ENCODE measurements around the gene SDK1. TPM values are rescaled to one million over a fixed set of nuclear protein-coding genes. Genes with fewer than 3 reads are reported as not detected.
A peak's percentile ranks its signal among the peaks of the same experiment; 100 is the strongest.

The SDK1 gene
- 225 TPM for total RNA-seq (ENCODE audit: unreplicated experiment)
- long read RNA-seq, partial matches to known transcripts, result 7 of 25 reads
- long read RNA-seq, other reads (novel, unspliced or antisense), result 17 of 25 reads

GRCh38 chr7:3300651-3301448, at the start of gene SDK1:
TSS of gene SDK1 (plus strand) at chr7:3301252. CDS start at chr7:3301587, 335 bp downstream.
- Mint-ChIP-seq H3K27me3 (ENCODE audit: unreplicated experiment) (peaks cover 16% of the 10 kb centered on the region), H3K36me3 (ENCODE audit: unreplicated experiment) (no peaks in the 10 kb centered on the region), H3K27ac (ENCODE audit: unreplicated experiment) (peak within 1 kb of the TSS; percentile 95), H3K4me1 (ENCODE audit: low read depth, unreplicated experiment) (peaks cover 20% of the 10 kb centered on the region), H3K9me3 (ENCODE audit: unreplicated experiment) (peaks cover 22% of the 10 kb centered on the region), H3K4me3 (ENCODE audit: unreplicated experiment) (peak within 1 kb of the TSS; percentile 92)
- TF ChIP-seq CTCF (IDR thresholded peaks at IDR 0.05; ENCODE audit: partially characterized antibody, unreplicated experiment), result peak; percentile 96
- peak; percentile 96 for DNase-seq

GRCh38 chr7:3254718-3255117, 46.3 kb upstream of the SDK1 start:
- Mint-ChIP-seq H3K27me3 (ENCODE audit: unreplicated experiment) (peaks cover 5% of the 10 kb centered on the region), H3K4me3 (ENCODE audit: unreplicated experiment) (no peak overlapping the region), H3K36me3 (ENCODE audit: unreplicated experiment) (peaks cover 6% of the 10 kb centered on the region), H3K27ac (ENCODE audit: unreplicated experiment) (no peak overlapping the region), H3K9me3 (ENCODE audit: unreplicated experiment) (peaks cover 2% of the 10 kb centered on the region), H3K4me1 (ENCODE audit: low read depth, unreplicated experiment) (peaks cover 8% of the 10 kb centered on the region)
- no peak for DNase-seq
- TF ChIP-seq CTCF (IDR thresholded peaks at IDR 0.05; ENCODE audit: partially characterized antibody, unreplicated experiment), result no peak

GRCh38 chr7:3259711-3260400, 41.2 kb upstream of the SDK1 start:
- TF ChIP-seq CTCF (IDR thresholded peaks at IDR 0.05; ENCODE audit: partially characterized antibody, unreplicated experiment), result no peak
- Mint-ChIP-seq H3K4me3 (ENCODE audit: unreplicated experiment) (no peak overlapping the region), H3K36me3 (ENCODE audit: unreplicated experiment) (no peaks in the 10 kb centered on the region), H3K27ac (ENCODE audit: unreplicated experiment) (peak overlapping the region; percentile 68), H3K9me3 (ENCODE audit: unreplicated experiment) (no peaks in the 10 kb centered on the region), H3K4me1 (ENCODE audit: low read depth, unreplicated experiment) (peaks cover 23% of the 10 kb centered on the region), H3K27me3 (ENCODE audit: unreplicated experiment) (peaks cover 2% of the 10 kb centered on the region)
- no peak for DNase-seq

- peaks cover 2% of the 10 kb centered on the region for H3K27me3 Mint-ChIP-seq (ENCODE audit: unreplicated experiment)
- no peaks in the 10 kb centered on the region for H3K36me3 Mint-ChIP-seq (ENCODE audit: unreplicated experiment)
- H3K4me3 Mint-ChIP-seq (ENCODE audit: unreplicated experiment), result no peak overlapping the region
- H3K4me1 Mint-ChIP-seq (ENCODE audit: low read depth, unreplicated experiment), result peaks cover 27% of the 10 kb centered on the region
- no peaks in the 10 kb centered on the region for H3K9me3 Mint-ChIP-seq (ENCODE audit: unreplicated experiment)
- H3K27ac Mint-ChIP-seq (ENCODE audit: unreplicated experiment), result peak overlapping the region; percentile 68
- TF ChIP-seq CTCF (IDR thresholded peaks at IDR 0.05; ENCODE audit: partially characterized antibody, unreplicated experiment), result no peak
- DNase-seq, result no peak
Observed at GRCh38 chr7:3260401-3260715, 40.7 kb upstream of the SDK1 start.
